K562 (cell line): Measurements from ENCODE around the gene PUS7. TPM values are rescaled to one million over a fixed set of nuclear protein-coding genes. Genes with fewer than 3 reads are reported as not detected.

Experiments used
- ARNT ChIP-seq, 2 experiments: fragments of 450-650 bp; IDR thresholded peaks; 2 replicates each; pipeline ENCODE4 v1.6.1; 2016; ENCODE audit warnings: mild to moderate bottlenecking in 1 of 2
- ATF2 ChIP-seq: sonication (generic); formaldehyde crosslinking; IDR thresholded peaks from 2 replicates; pipeline ENCODE4 v1.8.1; 2022; ENCODE audit warnings: missing genetic modification reagents
- BMI1 ChIP-seq: fragments of 150-350 bp; IDR thresholded peaks from 2 replicates; pipeline ENCODE4 v1.6.1; 2014; ENCODE audit warnings: low read length
- CHCHD3 ChIP-seq: fragments of 250-450 bp; sonication (Bioruptor Pico); IDR thresholded peaks from 2 replicates; pipeline ENCODE4 v2.1.2; 2022; ENCODE audit warnings: mild to moderate bottlenecking
- CREB3 ChIP-seq: fragments of 450-650 bp; conservative IDR thresholded peaks from 2 replicates; pipeline ENCODE4 v1.6.1; 2016; ENCODE audit warnings: missing genetic modification characterization, low read depth, mild to moderate bottlenecking, missing compliant biosample characterization, moderate library complexity
- CSDE1 ChIP-seq, 2 experiments: fragments of 450-650 bp; IDR thresholded peaks; 2 replicates each; pipeline ENCODE4 v1.6.1; 2016; ENCODE audit warnings: mild to moderate bottlenecking in 1 of 2
- FOSL1 ChIP-seq: fragments of 200-800 bp; sonication (Bioruptor generic); conservative IDR thresholded peaks from 2 replicates; pipeline ENCODE4 v1.6.1; 2016; ENCODE audit warnings: missing genetic modification characterization, missing compliant biosample characterization
- GATA2 ChIP-seq: sonication (generic); formaldehyde crosslinking; IDR thresholded peaks from 2 replicates; pipeline ENCODE4 v1.4.0; 2020; ENCODE audit warnings: mild to moderate bottlenecking, missing genetic modification reagents
- ID3 ChIP-seq, 2 experiments: fragments of 250-450 bp in 1 of 2; fragments of 450-650 bp in 1 of 2; sonication (Bioruptor Pico) in 1 of 2; IDR thresholded peaks; 2 replicates each; pipeline versions ENCODE4 v1.6.1 to v1.8.0; 2016 to 2021; ENCODE audit warnings: mild to moderate bottlenecking in 2 of 2, moderate library complexity in 2 of 2, missing compliant biosample characterization in 1 of 2, missing genetic modification characterization in 1 of 2
- KDM4B ChIP-seq, 2 experiments: fragments of 450-650 bp in 1 of 2; sonication (generic) in 1 of 2; IDR thresholded peaks; 2 replicates each; pipeline ENCODE4 v1.6.1; 2016 to 2017; ENCODE audit warnings: borderline replicate concordance in 2 of 2, antibody characterized with exemption in 1 of 2, low read depth in 1 of 2, mild to moderate bottlenecking in 1 of 2
- NFATC3 ChIP-seq: fragments of 450-650 bp; IDR thresholded peaks from 2 replicates; pipeline ENCODE4 v1.6.1; 2017; ENCODE audit warnings: mild to moderate bottlenecking
- PCBP1 ChIP-seq: fragments of 200-400 bp; formaldehyde crosslinking; IDR thresholded peaks from 2 replicates; pipeline ENCODE4 v1.6.1; 2018; ENCODE audit warnings: mild to moderate bottlenecking, low read depth, low read length; ENCODE audit not compliant: poor library complexity, severe bottlenecking
- PHF8 ChIP-seq: fragments of 200-600 bp; sonication (generic); IDR thresholded peaks from 2 replicates; pipeline ENCODE4 v1.6.1; 2012; ENCODE audit warnings: mixed run types, mild to moderate bottlenecking, inconsistent platforms, low read length, moderate library complexity, borderline replicate concordance
- POLR3G ChIP-seq: IDR thresholded peaks from 2 replicates; pipeline ENCODE4 v1.6.1; 2011; ENCODE audit not compliant: insufficient read length, insufficient replicate concordance; ENCODE audit errors: extremely low read depth
- SAP30 ChIP-seq: fragments of 200-600 bp; sonication (generic); IDR thresholded peaks from 2 replicates; pipeline ENCODE4 v1.6.1; 2012; ENCODE audit warnings: borderline replicate concordance, low read depth, mild to moderate bottlenecking, moderate library complexity, low read length, control low read depth, inconsistent platforms; ENCODE audit not compliant: insufficient read depth, poor library complexity, severe bottlenecking
- SMARCC2 ChIP-seq: fragments of 450-650 bp; IDR thresholded peaks from 2 replicates; pipeline ENCODE4 v1.6.1; 2017; ENCODE audit warnings: antibody characterized with exemption, moderate library complexity, mild to moderate bottlenecking, low read depth
- SOX6 ChIP-seq: fragments of 450-650 bp; IDR thresholded peaks from 2 replicates; pipeline ENCODE4 v1.6.1; 2014; ENCODE audit warnings: mild to moderate bottlenecking
- ZNF592 ChIP-seq: fragments of 450-650 bp; IDR thresholded peaks from 2 replicates; pipeline ENCODE4 v1.6.1; 2017; ENCODE audit warnings: antibody characterized with exemption, mild to moderate bottlenecking
- polyA plus RNA-seq, 8 experiments: library from polyadenylated mRNA; depleted of rRNA in 4 of 8; stranded (reverse) in 5 of 8; unstranded in 3 of 8; fragments of >200 nt; fragmentation: Nextera tagmentation in 2 of 8; fragmentation: Illumina TruSeq in 1 of 8; extraction: Ambion mirVana in 2 of 8; extraction: Trizol in 1 of 8; gene quantifications; 2 replicates each; pipeline versions ENCODE4 v1.2.1 to v1.2.3, GENCODE V29; 2011 to 2014; ENCODE audit warnings: inconsistent platforms in 1 of 8, missing spikeins in 1 of 8
- total RNA-seq, 7 experiments: library from RNA; depleted of rRNA in 6 of 7; stranded (reverse); fragments of >200 nt in 6 of 7; fragmentation: Illumina TruSeq in 2 of 7; extraction: Trizol in 2 of 7; gene quantifications; 2 replicates each; pipeline versions ENCODE4 v1.2.1 to v1.2.3, GENCODE V29; 2011 to 2021; ENCODE audit warnings: low replicate concordance in 1 of 7

PUS7 gene
- total and polyA plus RNA-seq, 9 of the 15 experiments (the other 6 are each of a cell fraction or from before 2014, with no cell fraction given), result 15.1 to 95.6 (median 63.2) TPM

- TF ChIP-seq NFATC3 (peak; percentile 22; the same call in 1 of the 2 replicates), BMI1 (no peak), PHF8 (peak; percentile 100), ZNF592 (peak; percentile 31; the same call in 1 of the 2 replicates), ARNT (IDR thresholded peaks at IDR 0.05) (peak in 1 of 2 experiments; percentile 86; a peak in 2 of 4 replicates), ID3 (CRISPR knock-in tag; IDR thresholded peaks at IDR 0.05) (no peak), ID3 (tag; IDR thresholded peaks at IDR 0.05) (peak; percentile 90), SMARCC2 (0 out of 2 replicates have a peak, but pooled peaks have one; percentile 42), PCBP1 (peak; percentile 33), POLR3G (no peak), GATA2 (CRISPR knock-in tag) (peak; percentile 32; the same call in 1 of the 2 replicates), SOX6 (peak; percentile 79), CSDE1 (IDR thresholded peaks at IDR 0.05) (peak in 1 of 2 experiments; percentile 91; a peak in 2 of 4 replicates), ATF2 (CRISPR knock-in tag) (no peak), FOSL1 (peak; percentile 43), CREB3 (tag) (peak; percentile 83), CHCHD3 (CRISPR knock-in tag) (0 out of 2 replicates have a peak, but pooled peaks have one; percentile 66), KDM4B (IDR thresholded peaks at IDR 0.05; ENCODE audit: borderline replicate concordance in 2 of 2, low read depth in 1 of 2) (peak in 1 of 2 experiments; percentile 86; a peak in 1 of 4 replicates), SAP30 (peak; percentile 94)
These were observed 10.0 kb upstream of the PUS7 start, which contains the start of gene RINT1 (continued) for GRCh38 chr7:105531792-105532671.
